ENCODE measurements around the gene C17orf114.

Gene C17orf114

GRCh38 chr17:4788159-4788806 lies 13.8 kb downstream of the C17orf114 start:
- DNase-seq (ENCODE audit: extremely low read depth, low read depth, low spot score): no peak

- DNase-seq (ENCODE audit: extremely low read depth, low read depth, low spot score): no peak
Observed at GRCh38 chr17:4786516-4786915, 15.6 kb downstream of the C17orf114 start.

- no peak for DNase-seq (ENCODE audit: extremely low read depth, low read depth, low spot score)
Observed at GRCh38 chr17:4786106-4786511, 16.0 kb downstream of the C17orf114 start, which contains the start of gene VMO1. Gene VMO1 (minus strand): TSS chr17:4786364. CDS start chr17:4786352, 12 bp downstream.

GRCh38 chr17:4785311-4786105 lies 16.6 kb downstream of the C17orf114 start:
- DNase-seq (ENCODE audit: extremely low read depth, low read depth, low spot score): no peak

GRCh38 chr17:4782652-4783051 lies 19.5 kb downstream of the C17orf114 start:
- DNase-seq (ENCODE audit: extremely low read depth, low read depth, low spot score): no peak

GRCh38 chr17:4780325-4780955 lies 21.7 kb downstream of the C17orf114 start:
- no peak for DNase-seq (ENCODE audit: extremely low read depth, low read depth, low spot score)

- no peak for DNase-seq (ENCODE audit: extremely low read depth, low read depth, low spot score)
Observed at GRCh38 chr17:4777969-4778760, 24.0 kb downstream of the C17orf114 start.

- DNase-seq (ENCODE audit: extremely low read depth, low read depth, low spot score): no peak
Observed at GRCh38 chr17:4772235-4772613, 29.9 kb downstream of the C17orf114 start.

GRCh38 chr17:4771519-4772234 lies 30.5 kb downstream of the C17orf114 start, which contains the start of gene TM4SF5:
Gene TM4SF5 (plus strand): TSS chr17:4771886. CDS start chr17:4771923, 37 bp downstream.
- DNase-seq (ENCODE audit: extremely low read depth, low read depth, low spot score): no peak

GRCh38 chr17:4769628-4770027 lies 32.5 kb downstream of the C17orf114 start:
- DNase-seq (ENCODE audit: extremely low read depth, low read depth, low spot score): no peak

GRCh38 chr17:4768298-4768697 lies 33.8 kb downstream of the C17orf114 start:
- no peak for DNase-seq (ENCODE audit: extremely low read depth, low read depth, low spot score)

- DNase-seq (ENCODE audit: extremely low read depth, low read depth, low spot score): no peak
Observed at GRCh38 chr17:4766723-4767122, 35.4 kb downstream of the C17orf114 start.

GRCh38 chr17:4766201-4766600 lies 35.9 kb downstream of the C17orf114 start:
- no peak for DNase-seq (ENCODE audit: extremely low read depth, low read depth, low spot score)

- no peak for DNase-seq (ENCODE audit: extremely low read depth, low read depth, low spot score)
Observed at GRCh38 chr17:4764595-4764994, 37.5 kb downstream of the C17orf114 start.

GRCh38 chr17:4759776-4760236 lies 42.3 kb downstream of the C17orf114 start:
- no peak for DNase-seq (ENCODE audit: extremely low read depth, low read depth, low spot score)

- DNase-seq (ENCODE audit: extremely low read depth, low read depth, low spot score): no peak
Observed at GRCh38 chr17:4753392-4753791, 48.7 kb downstream of the C17orf114 start.

GRCh38 chr17:4751932-4752331 lies 50.2 kb downstream of the C17orf114 start:
- no peak for DNase-seq (ENCODE audit: extremely low read depth, low read depth, low spot score)

All from glomerular endothelial cell (primary cell).